Measurements from ENCODE around the gene EIF3F.

The EIF3F gene

GRCh38 chr11:7994581-7995278 lies 7.6 kb downstream of the EIF3F start:
- no peak for DNase-seq

- no peak for DNase-seq
Measured at GRCh38 chr11:7999795-8000194, 12.7 kb downstream of the EIF3F start.

- DNase-seq = no peak
Measured at GRCh38 chr11:8000390-8000789, 13.3 kb downstream of the EIF3F start.

- DNase-seq = no peak
Measured at GRCh38 chr11:8002676-8003075, 15.5 kb downstream of the EIF3F start.

- no peak for DNase-seq
Measured at GRCh38 chr11:8003187-8003586, 16.1 kb downstream of the EIF3F start.

GRCh38 chr11:8004008-8004407 lies 16.9 kb downstream of the EIF3F start:
- no peak for DNase-seq

GRCh38 chr11:8005556-8005955 lies 18.4 kb downstream of the EIF3F start:
- no peak for DNase-seq

- peak; percentile 27 for DNase-seq
Measured at GRCh38 chr11:8006349-8006977, 19.3 kb downstream of the EIF3F start.

GRCh38 chr11:8008212-8008611 lies 21.1 kb downstream of the EIF3F start:
- DNase-seq = no peak

- DNase-seq = no peak
Measured at GRCh38 chr11:8009856-8010255, 22.7 kb downstream of the EIF3F start.

GRCh38 chr11:8011371-8011770 lies 24.2 kb downstream of the EIF3F start:
- DNase-seq = no peak

- DNase-seq = no peak
Measured at GRCh38 chr11:8011981-8012444, 24.9 kb downstream of the EIF3F start.

GRCh38 chr11:8013833-8014232 lies 26.7 kb downstream of the EIF3F start:
- no peak for DNase-seq

- DNase-seq = no peak
Measured at GRCh38 chr11:8015753-8016239, 28.7 kb downstream of the EIF3F start.

- DNase-seq = no peak
Measured at GRCh38 chr11:8016440-8016839, 29.3 kb downstream of the EIF3F start.

- DNase-seq = no peak
Measured at GRCh38 chr11:8017071-8017470, 29.9 kb downstream of the EIF3F start.

GRCh38 chr11:8017894-8018483 lies 30.9 kb downstream of the EIF3F start:
- no peak for DNase-seq

GRCh38 chr11:8018484-8019313 lies 31.6 kb downstream of the EIF3F start:
- peak; percentile 73 for DNase-seq

- no peak for DNase-seq
Measured at GRCh38 chr11:8019314-8020243, 32.4 kb downstream of the EIF3F start.

GRCh38 chr11:8020244-8020597 lies 33.1 kb downstream of the EIF3F start:
- DNase-seq = no peak

- no peak for DNase-seq
Measured at GRCh38 chr11:8021920-8022319, 34.8 kb downstream of the EIF3F start.

GRCh38 chr11:8022876-8023275 lies 35.7 kb downstream of the EIF3F start:
- no peak for DNase-seq

All from effector CD4-positive, alpha-beta T cell (primary cell).